Measurements from ENCODE around the gene DCC.

DCC gene

GRCh38 chr18:52541056-52541455 is 201.1 kb downstream of the DCC start:
- Histone ChIP-seq H3K27ac (no peak overlapping the region), H3K36me3 (ENCODE audit: insufficient read depth, low read length) (no peaks in the 10 kb centered on the region), H3K9ac (ENCODE audit: insufficient read length) (no peak overlapping the region), H3K4me3 (no peak overlapping the region), H3K9me3 (ENCODE audit: low read depth, low read length) (no peaks in the 10 kb centered on the region)
- TF ChIP-seq EZH2 (IDR thresholded peaks at IDR 0.05) (no peak), FOXP2 (optimal IDR thresholded peaks at IDR 0.05; ENCODE audit: control extremely low read depth, extremely low read length, insufficient read depth) (no peak), POLR2AphosphoS5 (IDR thresholded peaks at IDR 0.05; ENCODE audit: borderline replicate concordance, low read depth, low read length) (no peak)
- DNase-seq (ENCODE audit: low read depth, low spot score), result no peak

GRCh38 chr18:52544086-52544485 is 204.1 kb downstream of the DCC start:
- Histone ChIP-seq H3K9me3 (ENCODE audit: low read depth, low read length) (no peaks in the 10 kb centered on the region), H3K27ac (no peak overlapping the region), H3K9ac (ENCODE audit: insufficient read length) (no peak overlapping the region), H3K4me3 (no peak overlapping the region), H3K36me3 (ENCODE audit: insufficient read depth, low read length) (no peaks in the 10 kb centered on the region)
- no peak for DNase-seq (ENCODE audit: low read depth, low spot score)
- no peak for TF ChIP-seq POLR2AphosphoS5 (IDR thresholded peaks at IDR 0.05; ENCODE audit: borderline replicate concordance, low read depth, low read length)
- no peak for TF ChIP-seq FOXP2 (optimal IDR thresholded peaks at IDR 0.05; ENCODE audit: control extremely low read depth, extremely low read length, insufficient read depth)
- TF ChIP-seq EZH2 (IDR thresholded peaks at IDR 0.05), result no peak

GRCh38 chr18:52546686-52547346 is 206.8 kb downstream of the DCC start:
- Histone ChIP-seq H3K9ac (ENCODE audit: insufficient read length) (no peak overlapping the region), H3K4me3 (no peak overlapping the region), H3K9me3 (ENCODE audit: low read depth, low read length) (no peaks in the 10 kb centered on the region), H3K36me3 (ENCODE audit: insufficient read depth, low read length) (no peaks in the 10 kb centered on the region), H3K27ac (no peak overlapping the region)
- no peak for DNase-seq (ENCODE audit: low read depth, low spot score)
- TF ChIP-seq POLR2AphosphoS5 (IDR thresholded peaks at IDR 0.05; ENCODE audit: borderline replicate concordance, low read depth, low read length), result no peak

GRCh38 chr18:52553441-52553840 is 213.4 kb downstream of the DCC start:
- no peak for DNase-seq (ENCODE audit: low read depth, low spot score)
- Histone ChIP-seq H3K9ac (ENCODE audit: insufficient read length) (no peak overlapping the region), H3K9me3 (ENCODE audit: low read depth, low read length) (no peaks in the 10 kb centered on the region), H3K4me3 (no peak overlapping the region), H3K27ac (no peak overlapping the region), H3K36me3 (ENCODE audit: insufficient read depth, low read length) (no peaks in the 10 kb centered on the region)
- TF ChIP-seq POLR2AphosphoS5 (IDR thresholded peaks at IDR 0.05; ENCODE audit: borderline replicate concordance, low read depth, low read length), result no peak
- TF ChIP-seq FOXP2 (optimal IDR thresholded peaks at IDR 0.05; ENCODE audit: control extremely low read depth, extremely low read length, insufficient read depth), result no peak
- no peak for TF ChIP-seq EZH2 (IDR thresholded peaks at IDR 0.05)

- Histone ChIP-seq H3K9ac (ENCODE audit: insufficient read length) (no peak overlapping the region), H3K36me3 (ENCODE audit: insufficient read depth, low read length) (no peaks in the 10 kb centered on the region), H3K4me3 (no peak overlapping the region), H3K9me3 (ENCODE audit: low read depth, low read length) (no peaks in the 10 kb centered on the region), H3K27ac (no peak overlapping the region)
- TF ChIP-seq EZH2 (IDR thresholded peaks at IDR 0.05), result no peak
- no peak for TF ChIP-seq POLR2AphosphoS5 (IDR thresholded peaks at IDR 0.05; ENCODE audit: borderline replicate concordance, low read depth, low read length)
- no peak for TF ChIP-seq FOXP2 (optimal IDR thresholded peaks at IDR 0.05; ENCODE audit: control extremely low read depth, extremely low read length, insufficient read depth)
- DNase-seq (ENCODE audit: low read depth, low spot score), result no peak
Observed at GRCh38 chr18:52554180-52554579, 214.2 kb downstream of the DCC start.

- H3K27ac ChIP-seq, result no peak overlapping the region
- H3K4me3 ChIP-seq, result no peak overlapping the region
- no peaks in the 10 kb centered on the region for H3K9me3 ChIP-seq (ENCODE audit: low read depth, low read length)
- no peak for TF ChIP-seq EZH2 (IDR thresholded peaks at IDR 0.05)
- TF ChIP-seq FOXP2 (optimal IDR thresholded peaks at IDR 0.05; ENCODE audit: control extremely low read depth, extremely low read length, insufficient read depth), result no peak
- no peak overlapping the region for H3K9ac ChIP-seq (ENCODE audit: insufficient read length)
- DNase-seq (ENCODE audit: low read depth, low spot score), result no peak
- no peaks in the 10 kb centered on the region for H3K36me3 ChIP-seq (ENCODE audit: insufficient read depth, low read length)
Observed at GRCh38 chr18:52567360-52567759, 227.4 kb downstream of the DCC start.

GRCh38 chr18:52569492-52569891 is 229.5 kb downstream of the DCC start:
- H3K9me3 ChIP-seq (ENCODE audit: low read depth, low read length), result no peaks in the 10 kb centered on the region
- H3K4me3 ChIP-seq, result no peak overlapping the region
- H3K36me3 ChIP-seq (ENCODE audit: insufficient read depth, low read length), result no peaks in the 10 kb centered on the region
- TF ChIP-seq EZH2 (IDR thresholded peaks at IDR 0.05), result no peak
- H3K27ac ChIP-seq, result no peak overlapping the region
- no peak overlapping the region for H3K9ac ChIP-seq (ENCODE audit: insufficient read length)
- DNase-seq (ENCODE audit: low read depth, low spot score), result no peak

GRCh38 chr18:52570975-52571374 is 231.0 kb downstream of the DCC start:
- TF ChIP-seq FOXP2 (optimal IDR thresholded peaks at IDR 0.05; ENCODE audit: control extremely low read depth, extremely low read length, insufficient read depth) (no peak), POLR2AphosphoS5 (IDR thresholded peaks at IDR 0.05; ENCODE audit: borderline replicate concordance, low read depth, low read length) (no peak), EZH2 (IDR thresholded peaks at IDR 0.05) (no peak)

More at GRCh38 chr18:52570975-52571374, 231.0 kb downstream of the DCC start:
- H3K36me3 ChIP-seq (ENCODE audit: insufficient read depth, low read length), result no peaks in the 10 kb centered on the region
- H3K9ac ChIP-seq (ENCODE audit: insufficient read length), result no peak overlapping the region
- H3K4me3 ChIP-seq, result no peak overlapping the region
- DNase-seq (ENCODE audit: low read depth, low spot score), result no peak
- H3K27ac ChIP-seq, result no peak overlapping the region
- H3K9me3 ChIP-seq (ENCODE audit: low read depth, low read length), result no peaks in the 10 kb centered on the region

Data from SK-N-MC (cell line).